HepG2 (cell line): ENCODE data around the gene ETFA. TPM values are rescaled to one million over a fixed set of nuclear protein-coding genes. Genes with fewer than 3 reads are reported as not detected.

ENCODE experiments used
- E2F5 ChIP-seq: sonication (generic); formaldehyde crosslinking; conservative IDR thresholded peaks from 2 replicates; pipeline ENCODE4 v1.4.0; 2020; ENCODE audit warnings: missing genetic modification reagents
- ELF1 ChIP-seq: sonication (generic); formaldehyde crosslinking; IDR thresholded peaks from 2 replicates; pipeline ENCODE4 v1.4.0; 2020; ENCODE audit warnings: missing genetic modification reagents
- HOXA7 ChIP-seq: sonication (generic); formaldehyde crosslinking; IDR thresholded peaks from 2 replicates; pipeline ENCODE4 v1.8.1; 2022; ENCODE audit warnings: mild to moderate bottlenecking, missing genetic modification reagents, moderate library complexity
- KDM3A ChIP-seq: IDR thresholded peaks from 2 replicates; pipeline ENCODE4 v1.6.1; 2018; ENCODE audit warnings: low read depth, missing compliant biosample characterization
- MLXIP ChIP-seq: sonication (generic); formaldehyde crosslinking; IDR thresholded peaks from 2 replicates; pipeline ENCODE4 v1.9.0; 2021; ENCODE audit warnings: missing genetic modification reagents, borderline replicate concordance
- MZF1 ChIP-seq: sonication (generic); formaldehyde crosslinking; IDR thresholded peaks from 2 replicates; pipeline ENCODE4 v1.8.1; 2023; ENCODE audit warnings: mild to moderate bottlenecking, missing genetic modification reagents, borderline replicate concordance
- NPAS2 ChIP-seq: sonication (generic); formaldehyde crosslinking; IDR thresholded peaks from 2 replicates; pipeline ENCODE4 v1.8.0; 2022; ENCODE audit warnings: mild to moderate bottlenecking, missing genetic modification reagents, borderline replicate concordance
- REPIN1 ChIP-seq: sonication (generic); formaldehyde crosslinking; IDR thresholded peaks from 2 replicates; pipeline ENCODE4 v1.8.0; 2022; ENCODE audit warnings: missing genetic modification reagents, low read depth, mild to moderate bottlenecking, borderline replicate concordance
- TFDP1 ChIP-seq: IDR thresholded peaks from 2 replicates; pipeline ENCODE4 v1.6.1; 2016; ENCODE audit warnings: missing compliant biosample characterization, missing genetic modification reagents, borderline replicate concordance
- TRAFD1 ChIP-seq: sonication (generic); formaldehyde crosslinking; IDR thresholded peaks from 2 replicates; pipeline ENCODE4 v1.5.1; 2020; ENCODE audit warnings: missing genetic modification reagents, mild to moderate bottlenecking, borderline replicate concordance
- TSC22D2 ChIP-seq: sonication (generic); formaldehyde crosslinking; IDR thresholded peaks from 2 replicates; pipeline ENCODE4 v1.5.1; 2020; ENCODE audit warnings: missing genetic modification reagents, mild to moderate bottlenecking, borderline replicate concordance
- ZFP91 ChIP-seq: sonication (generic); formaldehyde crosslinking; IDR thresholded peaks from 2 replicates; pipeline ENCODE4 v1.9.0; 2022; ENCODE audit warnings: missing genetic modification reagents, mild to moderate bottlenecking, borderline replicate concordance
- ZNF205 ChIP-seq: IDR thresholded peaks from 2 replicates; pipeline ENCODE4 v1.6.1; 2018; ENCODE audit warnings: missing biosample characterization, missing genetic modification reagents
- ZNF274 ChIP-seq: sonication (generic); formaldehyde crosslinking; IDR thresholded peaks from 2 replicates; pipeline ENCODE4 v1.5.1; 2020; ENCODE audit warnings: mild to moderate bottlenecking, missing genetic modification reagents
- ZNF337 ChIP-seq: sonication (generic); formaldehyde crosslinking; IDR thresholded peaks from 2 replicates; pipeline ENCODE4 v1.5.1; 2020; ENCODE audit warnings: missing genetic modification reagents, low read depth, mild to moderate bottlenecking, borderline replicate concordance
- ZNF44 ChIP-seq: sonication (generic); formaldehyde crosslinking; IDR thresholded peaks from 2 replicates; pipeline ENCODE4 v1.5.1; 2020; ENCODE audit warnings: mild to moderate bottlenecking, missing genetic modification reagents
- ZNF468 ChIP-seq: sonication (generic); formaldehyde crosslinking; IDR thresholded peaks from 2 replicates; pipeline ENCODE4 v1.8.0; 2022; ENCODE audit warnings: mild to moderate bottlenecking, moderate library complexity, missing genetic modification reagents
- ZNF572 ChIP-seq: sonication (generic); formaldehyde crosslinking; IDR thresholded peaks from 2 replicates; pipeline ENCODE4 v1.5.1; 2020; ENCODE audit warnings: mild to moderate bottlenecking, missing genetic modification reagents
- ZNF691 ChIP-seq: sonication (generic); formaldehyde crosslinking; IDR thresholded peaks from 2 replicates; pipeline ENCODE4 v1.4.0; 2020; ENCODE audit warnings: missing genetic modification reagents, low read depth, mild to moderate bottlenecking, borderline replicate concordance
- polyA plus RNA-seq, 8 experiments: library from polyadenylated mRNA; depleted of rRNA in 3 of 8; stranded (reverse) in 7 of 8; unstranded in 1 of 8; fragments of >200 nt; fragmentation: Illumina TruSeq in 4 of 8; extraction: Trizol in 4 of 8; gene quantifications; 2 replicates each; pipeline versions ENCODE4 v1.2.1 to v1.2.3, GENCODE V29; 2011 to 2016; ENCODE audit warnings: low read depth in 4 of 8, missing spikeins in 1 of 8, mixed read lengths in 1 of 8; ENCODE audit not compliant: insufficient read depth in 1 of 8
- total RNA-seq, 5 experiments: library from RNA; depleted of rRNA; stranded (reverse); fragments of >200 nt; fragmentation: Illumina TruSeq; extraction: Trizol; gene quantifications; 2 replicates each; pipeline ENCODE4 v1.2.3, GENCODE V29; 2016; ENCODE audit warnings: low read depth in 1 of 5

The ETFA gene
- total and polyA plus RNA-seq, 2 of the 13 experiments (the other 11 are each of a cell fraction or from before 2014, with no cell fraction given): 291 to 396 TPM

- TF ChIP-seq TFDP1 (CRISPR knock-in tag) (peak; percentile 23; the same call in 1 of the 2 replicates), E2F5 (CRISPR knock-in tag) (no peak), ZNF44 (CRISPR knock-in tag) (no peak), ZNF572 (CRISPR knock-in tag) (no peak), TRAFD1 (no peak), HOXA7 (CRISPR knock-in tag) (no peak), KDM3A (CRISPR knock-in tag) (peak; percentile 30; the same call in 1 of the 2 replicates), ZNF468 (no peak), ZNF274 (no peak), ZNF691 (no peak), ZNF337 (CRISPR knock-in tag) (no peak), MZF1 (CRISPR knock-in tag) (no peak), ZNF205 (CRISPR knock-in tag) (no peak), MLXIP (CRISPR knock-in tag) (no peak), NPAS2 (CRISPR knock-in tag) (no peak), REPIN1 (CRISPR knock-in tag) (no peak), TSC22D2 (CRISPR knock-in tag) (peak; percentile 46; the same call in 1 of the 2 replicates), ELF1 (CRISPR knock-in tag) (no peak), ZFP91 (CRISPR knock-in tag) (0 out of 2 replicates have a peak, but pooled peaks have one; percentile 35)
Observed at GRCh38 chr15:76190751-76191538, 120.3 kb downstream of the ETFA start (continued).
